DND-41 (cell line): Measurements from ENCODE around the gene PCK1.

Experiments
- CTCF ChIP-seq: IDR thresholded peaks from 2 replicates; pipeline ENCODE4 v1.5.1; 2012; ENCODE audit warnings: borderline replicate concordance, low read length, moderate library complexity, mild to moderate bottlenecking; ENCODE audit not compliant: poor library complexity, severe bottlenecking; ENCODE audit errors: extremely low read depth
- EZH2 ChIP-seq: IDR thresholded peaks from 3 replicates; pipeline ENCODE4 v1.6.1; 2012; ENCODE audit warnings: borderline replicate concordance, low read depth, mild to moderate bottlenecking, moderate library complexity, low read length, inconsistent platforms; ENCODE audit not compliant: severe bottlenecking

- TF ChIP-seq CTCF, result no peak
- TF ChIP-seq EZH2, result no peak
These were observed 24.7 kb downstream of the PCK1 start for GRCh38 chr20:57585466-57586213.
